ENCODE results near the gene NAT9.

- TF ChIP-seq CTCF (IDR thresholded peaks at IDR 0.05) (no peak), EZH2 (IDR thresholded peaks at IDR 0.05; ENCODE audit: borderline replicate concordance, insufficient read depth, low read depth, low read length, poor library complexity, severe bottlenecking) (no peak)
Observed at GRCh38 chr17:74779501-74779900, 3.4 kb upstream of the NAT9 start.

Data from B cell (primary cell).